H1 (cell line): ENCODE results near the gene ELMO1. TPM values are rescaled to one million over a fixed set of nuclear protein-coding genes. Genes with fewer than 3 reads are reported as not detected.

Source experiments
- CTCF ChIA-PET: fragments of 300-600 bp; sonication (Branson Sonifier 250); formaldehyde crosslinking; loops from one replicate; lab custom pipeline; 2021; ENCODE audit not compliant: partially characterized antibody; lab: Charles Lee
- POLR2A ChIA-PET: fragments of 300-600 bp; sonication (Branson Sonifier 250); formaldehyde crosslinking; loops from one replicate; lab custom pipeline; 2021; ENCODE audit warnings: inconsistent platforms; ENCODE audit not compliant: partially characterized antibody; lab: Charles Lee
- DNase-seq, 2 experiments: peaks; one replicate each; pipeline versions ENCODE4 v3.0.0 to v3.0.0-alpha.2; 2010 to 2022; ENCODE audit warnings: low spot score in 2 of 2, low read depth in 1 of 2, mixed read lengths in 1 of 2
- FAIRE-seq: peaks from 2 replicates; lab custom pipeline; 2011; peaks lifted over from hg19 to GRCh38; lab: Jason Lieb, UNC
- H2AFZ ChIP-seq: 2 replicates; pipeline ENCODE4 v1.8.1; 2012; ENCODE audit warnings: low read length, inconsistent platforms
- H2AK5ac ChIP-seq: 2 replicates; pipeline ENCODE4 v1.6.1; 2013; ENCODE audit warnings: low read depth, low read length
- H2BK120ac ChIP-seq: replicated peaks from 2 replicates; pipeline ENCODE3; 2013; ENCODE audit warnings: low read depth, low read length, inconsistent platforms
- H2BK12ac ChIP-seq: 2 replicates; pipeline ENCODE4 v1.6.1; 2013; ENCODE audit warnings: low read depth, low read length
- H2BK15ac ChIP-seq: 2 replicates; pipeline ENCODE4 v1.6.1; 2013; ENCODE audit warnings: low read length
- H2BK20ac ChIP-seq: 2 replicates; pipeline ENCODE4 v1.6.1; 2013; ENCODE audit warnings: low read length
- H2BK5ac ChIP-seq: 2 replicates; pipeline ENCODE4 v1.6.1; 2013; ENCODE audit warnings: low read depth, low read length
- H3K14ac ChIP-seq: 2 replicates; pipeline ENCODE4 v1.6.1; 2013; ENCODE audit warnings: inconsistent platforms; ENCODE audit not compliant: insufficient read length
- H3K18ac ChIP-seq: 2 replicates; pipeline ENCODE4 v1.6.1; 2013; ENCODE audit warnings: low read length; ENCODE audit errors: extremely low read depth
- H3K23ac ChIP-seq: 2 replicates; pipeline ENCODE4 v1.6.1; 2013; ENCODE audit warnings: inconsistent platforms; ENCODE audit not compliant: insufficient read length
- H3K23me2 ChIP-seq: 2 replicates; pipeline ENCODE4 v1.6.1; 2013; ENCODE audit warnings: low read depth, low read length
- H3K27ac ChIP-seq: 2 replicates; pipeline ENCODE4 v1.6.1; 2011; ENCODE audit warnings: low read depth, low read length, inconsistent platforms
- H3K27me3 ChIP-seq, 4 experiments: replicated peaks in 1 of 4; 1 replicate in 1 of 4; 2 replicates in 3 of 4; pipeline versions ENCODE4 v1.6.1 to v1.8.1; 2011 to 2013; ENCODE audit warnings: low read length in 3 of 4, mild to moderate bottlenecking in 3 of 4, inconsistent platforms in 2 of 4, mixed read lengths in 2 of 4, moderate library complexity in 1 of 4; ENCODE audit not compliant: control insufficient read depth in 3 of 4, insufficient read depth in 3 of 4; ENCODE audit errors: extremely low read depth in 1 of 4
- H3K36me3 ChIP-seq, 4 experiments: 2 replicates each; pipeline versions ENCODE4 v1.6.1 to v1.8.1; 2011 to 2013; ENCODE audit warnings: mild to moderate bottlenecking in 4 of 4, low read length in 3 of 4, moderate library complexity in 2 of 4, control low read depth in 1 of 4, inconsistent platforms in 1 of 4; ENCODE audit not compliant: insufficient read depth in 4 of 4, control insufficient read depth in 2 of 4
- H3K4ac ChIP-seq: replicated peaks from 2 replicates; pipeline ENCODE3; 2013; ENCODE audit warnings: low read length, low read depth, mixed read lengths, inconsistent platforms; ENCODE audit not compliant: insufficient read length
- H3K4me1 ChIP-seq, 4 experiments: replicated peaks in 1 of 4; 1 replicate in 1 of 4; 2 replicates in 3 of 4; pipeline versions ENCODE4 v1.6.1 to v1.8.1; 2011 to 2013; ENCODE audit warnings: low read length in 3 of 4, inconsistent platforms in 2 of 4, mixed read lengths in 1 of 4; ENCODE audit not compliant: insufficient read depth in 4 of 4, control insufficient read depth in 3 of 4
- H3K4me2 ChIP-seq, 2 experiments: 2 replicates each; pipeline versions ENCODE4 v1.6.1 to v1.8.1; 2011 to 2013; ENCODE audit warnings: low read depth in 2 of 2, low read length in 2 of 2, control low read depth in 1 of 2, inconsistent platforms in 1 of 2, mild to moderate bottlenecking in 1 of 2; ENCODE audit not compliant: insufficient read depth in 1 of 2
- H3K4me3 ChIP-seq, 4 experiments: fragments of 200-600, 300-600 bp in 1 of 4; sonication (generic), shearing (Covaris generic), sonication (Bioruptor Twin) in 1 of 4; 2 replicates each; pipeline versions ENCODE4 v1.5.1 to v1.8.1; 2011 to 2016; ENCODE audit warnings: low read length in 4 of 4, low read depth in 3 of 4, control low read depth in 2 of 4, inconsistent platforms in 2 of 4, mild to moderate bottlenecking in 2 of 4, mixed read lengths in 1 of 4, moderate library complexity in 1 of 4; ENCODE audit not compliant: insufficient read depth in 2 of 4; ENCODE audit errors: extremely low read depth in 1 of 4
- H3K56ac ChIP-seq: replicated peaks from 2 replicates; pipeline ENCODE3; 2013; ENCODE audit warnings: low read depth, mild to moderate bottlenecking, mixed read lengths, low read length, inconsistent platforms; ENCODE audit not compliant: insufficient read length
- H3K79me1 ChIP-seq: 2 replicates; pipeline ENCODE4 v1.6.1; 2013; ENCODE audit warnings: low read depth, low read length, control low read depth
- H3K79me2 ChIP-seq, 2 experiments: 2 replicates each; pipeline versions ENCODE4 v1.6.1 to v1.8.1; 2012 to 2013; ENCODE audit warnings: low read length in 2 of 2, mild to moderate bottlenecking in 2 of 2, inconsistent platforms in 1 of 2; ENCODE audit not compliant: insufficient read depth in 2 of 2, control insufficient read depth in 1 of 2
- H3K9ac ChIP-seq, 4 experiments: replicated peaks in 1 of 4; 1 replicate in 1 of 4; 2 replicates in 3 of 4; pipeline versions ENCODE4 v1.6.1 to v1.8.1; 2011 to 2013; ENCODE audit warnings: low read depth in 3 of 4, low read length in 3 of 4, control low read depth in 2 of 4, mild to moderate bottlenecking in 2 of 4, moderate library complexity in 2 of 4, inconsistent platforms in 1 of 4; ENCODE audit errors: extremely low read depth in 1 of 4
- H3K9me3 ChIP-seq, 2 experiments: 2 replicates each; pipeline versions ENCODE4 v1.6.1 to v1.8.1; 2012 to 2013; ENCODE audit warnings: mild to moderate bottlenecking in 2 of 2, moderate library complexity in 2 of 2, control low read depth in 1 of 2, inconsistent platforms in 1 of 2, low read depth in 1 of 2, low read length in 1 of 2, mixed read lengths in 1 of 2; ENCODE audit not compliant: insufficient read depth in 2 of 2
- H4K20me1 ChIP-seq, 2 experiments: replicated peaks in 1 of 2; 2 replicates each; pipeline versions ENCODE3 to v1.8.1; 2011 to 2013; ENCODE audit warnings: inconsistent platforms in 2 of 2, low read length in 2 of 2, mild to moderate bottlenecking in 1 of 2; ENCODE audit not compliant: insufficient read depth in 2 of 2, control insufficient read depth in 1 of 2
- H4K5ac ChIP-seq: 2 replicates; pipeline ENCODE4 v1.6.1; 2013; ENCODE audit warnings: low read length, low read depth, mixed read lengths, inconsistent platforms; ENCODE audit not compliant: insufficient read length
- H4K8ac ChIP-seq: 2 replicates; pipeline ENCODE4 v1.8.0; 2013; ENCODE audit warnings: mild to moderate bottlenecking, moderate library complexity, low read length, inconsistent platforms; ENCODE audit not compliant: insufficient read depth; ENCODE audit errors: extremely low read depth
- H4K91ac ChIP-seq: replicated peaks from 2 replicates; pipeline ENCODE3; 2013; ENCODE audit warnings: low read length, mixed read lengths, inconsistent platforms; ENCODE audit not compliant: insufficient read length
- CTCF ChIP-seq, 3 experiments: IDR thresholded peaks; 1 replicate in 2 of 3; 2 replicates in 1 of 3; pipeline versions ENCODE4 v1.5.1 to v1.6.1; 2011; ENCODE audit warnings: low read length in 3 of 3, mild to moderate bottlenecking in 3 of 3, inconsistent platforms in 2 of 3, low read depth in 1 of 3, moderate library complexity in 1 of 3; ENCODE audit not compliant: insufficient read depth in 1 of 3; ENCODE audit errors: control extremely low read depth in 1 of 3
- EZH2 ChIP-seq: fragments of 200-600 bp; sonication (generic); IDR thresholded peaks from 2 replicates; pipeline ENCODE4 v1.7.1; 2012; ENCODE audit warnings: low read depth, mild to moderate bottlenecking, moderate library complexity, low read length, inconsistent platforms; ENCODE audit not compliant: severe bottlenecking
- TCF12 ChIP-seq: IDR thresholded peaks from 2 replicates; pipeline ENCODE4 v1.6.1; 2011; ENCODE audit warnings: low read depth, mild to moderate bottlenecking, low read length
- WGBS, 2 experiments: shearing (Covaris generic) in 1 of 2; methylation state at CpG; one replicate each; pipeline versions ENCODE4 v1.1.6 to v1.1.7; 2013 to 2015; ENCODE audit warnings: low lambda C conversion rate in 2 of 2, mixed read lengths in 2 of 2, inconsistent platforms in 1 of 2, low coverage in 1 of 2, missing lambda C conversion rate in 1 of 2; ENCODE audit not compliant: insufficient replicate concordance in 2 of 2, insufficient coverage in 1 of 2, insufficient read length in 1 of 2; ENCODE audit errors: extremely low coverage in 1 of 2, missing lambda C conversion rate in 1 of 2; 5-methylcytosine and 5-hydroxymethylcytosine counted together
- polyA plus RNA-seq, 7 experiments: library from polyadenylated mRNA; depleted of rRNA in 3 of 7; stranded (reverse) in 5 of 7; unstranded in 2 of 7; fragments of >200 nt in 5 of 7; fragments of 200-250 nt in 2 of 7; gene quantifications; 1 replicate in 5 of 7; 2 replicates in 1 of 7; 4 replicates in 1 of 7; pipeline versions ENCODE4 v1.2.1 to v1.2.3, GENCODE V29; 2011 to 2013; ENCODE audit warnings: missing spikeins in 2 of 7, mixed read lengths in 2 of 7
- total RNA-seq: library from RNA; stranded (reverse); fragmentation: NEBNext Ultra II Directional; extraction: Animal tissue kit (Norgen Biotek cat#: 25700); gene quantifications from 2 replicates; pipeline ENCODE4 v1.2.1, GENCODE V29; 2021

Gene ELMO1
- total and polyA plus RNA-seq, 2 of the 8 experiments (the other 6 are each of a cell fraction or from before 2014, with no cell fraction given): 18.4 to 21.0 TPM

GRCh38 chr7:37191797-37192196, 256.9 kb downstream of the ELMO1 start:
- POLR2A ChIA-PET: no interaction called here
- no peak overlapping the region for H3K27ac ChIP-seq
- H4K91ac ChIP-seq: no peak overlapping the region
- no peak overlapping the region for H3K18ac ChIP-seq
- no peak overlapping the region for H2BK120ac ChIP-seq
- H3K79me1 ChIP-seq: no peaks in the 10 kb centered on the region
- no peaks in the 10 kb centered on the region for H3K4me1 ChIP-seq
- H3K4me2 ChIP-seq: no peak overlapping the region
- WGBS, 2 experiments: 90% methylated on average over 6 of the region's 6 CpGs; no CpG with 5 or more reads in 1 of the 2 experiments
- no peak overlapping the region for H2AK5ac ChIP-seq
- no peak overlapping the region for H3K14ac ChIP-seq
- no peaks in the 10 kb centered on the region for H3K23me2 ChIP-seq
- no peaks in the 10 kb centered on the region for H3K9me3 ChIP-seq
- no peak overlapping the region for H4K5ac ChIP-seq
- no peak overlapping the region for H2BK5ac ChIP-seq
- CTCF ChIA-PET: interaction anchor here (0.6 kb wide), 1 partner anchor 200 kb away, joined by 3 read pairs; no protein-coding TSS in a partner anchor
- FAIRE-seq: no peak
- H3K4me3 ChIP-seq: no peak overlapping the region
- no peak overlapping the region for H3K56ac ChIP-seq
- H2AFZ ChIP-seq: no peak overlapping the region
- no peaks in the 10 kb centered on the region for H3K79me2 ChIP-seq
- no peaks in the 10 kb centered on the region for H3K27me3 ChIP-seq
- no peak overlapping the region for H2BK12ac ChIP-seq
- H4K8ac ChIP-seq: no peak overlapping the region
- H2BK15ac ChIP-seq: no peak overlapping the region
- no peak overlapping the region for H3K9ac ChIP-seq
- H3K23ac ChIP-seq: no peak overlapping the region
- TF ChIP-seq CTCF (IDR thresholded peaks at IDR 0.05; ENCODE audit: control extremely low read depth in 1 of 3, insufficient read depth in 1 of 3, low read depth in 1 of 3, low read length in 3 of 3) (no peak), TCF12 (no peak), EZH2 (no peak)
- TF ChIP-seq, all 59 proteins: peak for 0
- H2BK20ac ChIP-seq: no peak overlapping the region
- no peak for DNase-seq
- no peaks in the 10 kb centered on the region for H4K20me1 ChIP-seq
- no peaks in the 10 kb centered on the region for H3K36me3 ChIP-seq
- H3K4ac ChIP-seq: no peak overlapping the region
